ENCODE data around the gene MORN1.
A peak's percentile ranks its signal among the peaks of the same experiment; 100 is the strongest.

The MORN1 gene

GRCh38 chr1:2315674-2316450 lies 75.5 kb downstream of the MORN1 start:
- H3K9ac ChIP-seq (ENCODE audit: insufficient read length): peak overlapping the region; percentile 74
- H3K9me3 ChIP-seq (ENCODE audit: low read depth, low read length): no peaks in the 10 kb centered on the region
- peak overlapping the region; percentile 77 for H3K4me3 ChIP-seq
- peak overlapping the region; percentile 96 for H3K27ac ChIP-seq
- TF ChIP-seq FOXP2 (optimal IDR thresholded peaks at IDR 0.05; ENCODE audit: control extremely low read depth, extremely low read length, insufficient read depth): peak; percentile 16
- no peak for TF ChIP-seq POLR2AphosphoS5 (IDR thresholded peaks at IDR 0.05; ENCODE audit: borderline replicate concordance, low read depth, low read length)
- no peaks in the 10 kb centered on the region for H3K36me3 ChIP-seq (ENCODE audit: insufficient read depth, low read length)
- no peak for DNase-seq (ENCODE audit: low read depth, low spot score)

DNA sequence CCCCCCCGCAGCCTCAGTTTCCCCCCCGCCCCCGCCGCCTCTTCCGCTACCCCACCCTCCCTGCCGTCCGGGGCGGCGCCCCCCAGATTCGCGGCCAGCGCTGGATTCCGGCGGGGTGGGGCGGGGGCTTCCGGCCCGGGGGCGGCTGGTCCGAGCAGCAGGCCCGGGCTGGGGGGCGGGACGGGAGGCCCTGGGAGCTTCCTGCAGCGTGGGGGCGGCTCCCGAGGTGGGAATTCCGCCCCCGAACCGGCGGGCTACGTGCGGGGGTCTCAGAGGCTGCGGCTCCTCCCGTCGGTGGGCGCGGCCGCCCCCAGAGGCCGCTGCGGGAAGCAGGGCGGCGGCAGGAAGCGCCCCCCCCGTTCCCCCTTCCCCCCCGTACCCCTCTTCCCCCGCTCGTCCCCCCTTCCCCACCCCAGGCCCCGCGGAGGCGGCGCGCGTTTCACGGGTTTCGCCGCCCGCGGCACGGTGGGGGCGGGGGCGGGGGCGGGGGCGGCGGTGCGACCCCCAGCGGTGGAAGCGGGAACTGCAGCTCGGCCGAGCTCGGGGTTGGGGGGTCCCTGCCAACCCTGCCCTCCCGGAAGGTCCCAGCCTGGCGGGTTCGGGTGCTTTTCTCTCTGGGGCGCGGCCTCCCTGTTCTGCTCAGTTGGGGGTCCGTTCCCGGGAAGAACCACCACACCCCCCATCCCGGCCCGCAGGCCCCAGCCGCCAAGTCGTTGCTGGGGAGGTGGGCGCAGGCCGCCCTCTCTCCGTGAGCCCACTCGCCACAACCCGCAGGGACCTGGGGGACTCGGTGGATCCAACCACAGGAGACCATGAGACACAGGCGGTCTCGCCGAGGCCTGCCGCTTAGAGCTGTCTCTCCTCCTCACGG lies 76.3 kb downstream of the MORN1 start:
- peak overlapping the region; percentile 96 for H3K27ac ChIP-seq
- no peak for DNase-seq (ENCODE audit: low read depth, low spot score)

DNA sequence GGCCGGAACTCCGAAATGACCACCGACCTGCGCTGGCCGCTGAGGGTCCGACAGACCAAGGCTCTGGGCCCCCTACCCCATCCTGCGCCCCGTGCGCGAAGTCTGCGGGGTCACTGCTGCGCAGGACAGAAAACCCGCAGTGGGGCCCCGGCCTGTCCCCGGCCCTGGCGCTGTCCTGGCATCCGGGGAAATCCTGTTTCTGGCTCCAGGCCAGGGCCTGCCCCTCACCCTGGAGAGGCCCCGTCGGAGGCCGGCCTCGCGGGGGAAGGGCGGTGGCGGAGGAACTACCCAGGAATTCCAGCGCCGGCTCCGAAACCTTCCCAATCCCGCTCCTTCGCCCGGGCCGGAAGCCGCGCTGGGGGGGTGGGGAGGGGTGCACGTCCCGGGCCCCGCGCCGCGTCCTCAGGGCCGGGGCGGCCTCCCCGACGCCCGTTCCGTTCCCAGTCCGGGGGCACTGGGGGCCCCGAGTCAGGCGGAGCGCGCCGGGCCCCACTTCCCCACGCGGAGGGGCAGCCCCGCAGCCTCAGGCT lies 77.0 kb downstream of the MORN1 start:
- Histone ChIP-seq H3K9me3 (ENCODE audit: low read depth, low read length) (no peaks in the 10 kb centered on the region), H3K36me3 (ENCODE audit: insufficient read depth, low read length) (peaks cover under 1% of the 10 kb centered on the region; the same call in 1 of the 2 replicates), H3K27ac (peak overlapping the region; percentile 80), H3K9ac (ENCODE audit: insufficient read length) (peak overlapping the region; percentile 72), H3K4me3 (peak overlapping the region; percentile 76)
- TF ChIP-seq EZH2 (IDR thresholded peaks at IDR 0.05): no peak
- TF ChIP-seq POLR2AphosphoS5 (IDR thresholded peaks at IDR 0.05; ENCODE audit: borderline replicate concordance, low read depth, low read length): 0 out of 2 replicates have a peak, but pooled peaks have one; percentile 18
- no peak for TF ChIP-seq FOXP2 (optimal IDR thresholded peaks at IDR 0.05; ENCODE audit: control extremely low read depth, extremely low read length, insufficient read depth)
- DNase-seq (ENCODE audit: low read depth, low spot score): no peak

More for the DNA sequence above, 76.3 kb downstream of the MORN1 start:
- H3K4me3 ChIP-seq: peak overlapping the region; percentile 77
- H3K36me3 ChIP-seq (ENCODE audit: insufficient read depth, low read length): no peaks in the 10 kb centered on the region
- peak overlapping the region; percentile 74 for H3K9ac ChIP-seq (ENCODE audit: insufficient read length)
- no peaks in the 10 kb centered on the region for H3K9me3 ChIP-seq (ENCODE audit: low read depth, low read length)
- TF ChIP-seq FOXP2 (optimal IDR thresholded peaks at IDR 0.05; ENCODE audit: control extremely low read depth, extremely low read length, insufficient read depth): no peak
- no peak for TF ChIP-seq POLR2AphosphoS5 (IDR thresholded peaks at IDR 0.05; ENCODE audit: borderline replicate concordance, low read depth, low read length)
- no peak for TF ChIP-seq EZH2 (IDR thresholded peaks at IDR 0.05)

DNA sequence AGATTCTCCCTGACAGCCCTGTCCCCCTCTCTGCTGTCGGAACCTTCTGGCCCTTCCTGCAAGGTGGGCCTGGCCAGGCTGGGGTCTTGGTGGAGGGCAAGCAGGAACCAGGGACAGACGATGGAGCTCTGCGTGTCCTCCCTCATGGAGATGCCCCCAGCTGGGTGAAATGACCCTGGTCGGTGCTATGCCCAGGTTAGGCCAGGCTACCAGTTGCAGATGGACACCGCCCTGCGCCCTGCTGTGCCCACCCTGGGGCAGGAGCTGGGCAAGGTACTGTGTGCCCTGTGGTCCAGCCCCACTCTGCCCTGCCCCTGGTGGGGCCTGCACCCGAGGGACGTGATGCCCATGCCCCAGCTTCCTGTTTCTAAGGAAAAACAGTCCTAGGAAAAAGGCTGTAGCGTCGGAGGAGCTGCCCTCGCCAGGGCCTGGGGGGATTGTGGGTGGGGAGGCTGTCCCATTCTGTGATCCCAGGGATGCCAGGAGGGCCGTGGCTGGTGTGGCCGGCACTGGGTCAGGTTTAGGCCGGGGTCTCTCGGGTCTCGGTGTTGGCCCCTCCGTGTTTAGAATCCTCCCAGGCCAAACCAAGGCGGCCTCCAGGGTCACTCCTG lies 77.6 kb downstream of the MORN1 start:
- Histone ChIP-seq H3K9ac (ENCODE audit: insufficient read length) (peak overlapping the region; percentile 72), H3K9me3 (ENCODE audit: low read depth, low read length) (no peaks in the 10 kb centered on the region), H3K36me3 (ENCODE audit: insufficient read depth, low read length) (peaks cover 4% of the 10 kb centered on the region; the same call in 1 of the 2 replicates), H3K27ac (peak overlapping the region; percentile 80), H3K4me3 (peak overlapping the region; percentile 76)
- no peak for DNase-seq (ENCODE audit: low read depth, low spot score)
- no peak for TF ChIP-seq POLR2AphosphoS5 (IDR thresholded peaks at IDR 0.05; ENCODE audit: borderline replicate concordance, low read depth, low read length)
- no peak for TF ChIP-seq EZH2 (IDR thresholded peaks at IDR 0.05)
- no peak for TF ChIP-seq FOXP2 (optimal IDR thresholded peaks at IDR 0.05; ENCODE audit: control extremely low read depth, extremely low read length, insufficient read depth)

- no peak for TF ChIP-seq FOXP2 (optimal IDR thresholded peaks at IDR 0.05; ENCODE audit: control extremely low read depth, extremely low read length, insufficient read depth)
- no peak for TF ChIP-seq POLR2AphosphoS5 (IDR thresholded peaks at IDR 0.05; ENCODE audit: borderline replicate concordance, low read depth, low read length)
- TF ChIP-seq EZH2 (IDR thresholded peaks at IDR 0.05): no peak
- no peak overlapping the region for H3K9ac ChIP-seq (ENCODE audit: insufficient read length)
- H3K27ac ChIP-seq: peak overlapping the region; percentile 80
- H3K4me3 ChIP-seq: no peak overlapping the region
- no peaks in the 10 kb centered on the region for H3K9me3 ChIP-seq (ENCODE audit: low read depth, low read length)
- no peak for DNase-seq (ENCODE audit: low read depth, low spot score)
- H3K36me3 ChIP-seq (ENCODE audit: insufficient read depth, low read length): peaks cover 14% of the 10 kb centered on the region
Observed at GRCh38 chr1:2312515-2313301, 78.6 kb downstream of the MORN1 start.

GRCh38 chr1:2312160-2312514 lies 79.2 kb downstream of the MORN1 start:
- TF ChIP-seq EZH2 (IDR thresholded peaks at IDR 0.05) (no peak), POLR2AphosphoS5 (IDR thresholded peaks at IDR 0.05; ENCODE audit: borderline replicate concordance, low read depth, low read length) (0 out of 2 replicates have a peak, but pooled peaks have one; percentile 2)
- Histone ChIP-seq H3K9me3 (ENCODE audit: low read depth, low read length) (no peaks in the 10 kb centered on the region), H3K4me3 (no peak overlapping the region), H3K27ac (0 out of 2 replicates have a peak overlapping the region, but pooled peaks have one; percentile 6), H3K9ac (ENCODE audit: insufficient read length) (no peak overlapping the region), H3K36me3 (ENCODE audit: insufficient read depth, low read length) (peaks cover 20% of the 10 kb centered on the region)
- no peak for DNase-seq (ENCODE audit: low read depth, low spot score)

DNA sequence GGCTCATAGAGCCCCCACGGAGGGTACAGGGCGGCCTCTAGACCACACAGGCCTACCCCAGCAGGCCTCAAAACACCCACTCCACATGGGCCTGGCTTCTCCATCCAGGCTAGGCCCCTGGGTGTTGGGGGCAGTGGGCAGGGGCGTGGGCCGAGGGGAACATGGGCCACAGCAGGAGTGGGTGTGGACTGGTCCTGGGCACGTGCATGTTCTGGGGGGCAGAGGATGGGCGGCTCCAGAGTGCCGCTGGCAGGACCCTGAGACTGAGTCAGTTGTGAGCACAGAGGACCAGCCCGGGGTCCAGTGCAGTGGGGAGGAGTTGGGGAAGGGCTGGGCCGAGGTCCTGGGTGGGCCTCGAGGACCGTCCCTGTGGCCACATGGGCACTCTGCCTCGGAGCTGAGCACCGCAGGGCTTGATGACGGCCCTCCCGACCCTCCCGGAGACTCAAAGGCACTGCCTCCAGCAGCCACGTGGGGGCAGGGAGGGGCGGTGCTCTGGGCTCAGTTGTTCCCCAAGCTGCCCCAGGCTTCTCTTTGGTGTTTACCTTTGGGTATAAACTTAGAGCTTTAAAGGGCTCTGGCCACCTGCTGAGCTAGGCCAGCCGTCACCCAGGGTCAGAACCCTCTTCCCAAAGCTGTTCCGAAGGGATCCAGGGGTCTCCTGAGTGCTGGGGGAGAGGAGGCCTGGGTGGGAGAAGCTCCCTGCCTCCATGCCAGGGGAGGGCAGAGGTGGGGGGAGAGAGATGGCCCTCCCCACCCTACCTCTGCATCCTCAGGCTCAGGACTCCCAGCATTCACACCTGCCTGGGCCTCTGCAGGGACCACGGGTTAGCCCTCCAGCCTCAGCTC lies 79.9 kb downstream of the MORN1 start:
- Histone ChIP-seq H3K4me3 (no peak overlapping the region), H3K27ac (0 out of 2 replicates have a peak overlapping the region, but pooled peaks have one; percentile 17), H3K9ac (ENCODE audit: insufficient read length) (no peak overlapping the region), H3K9me3 (ENCODE audit: low read depth, low read length) (no peaks in the 10 kb centered on the region), H3K36me3 (ENCODE audit: insufficient read depth, low read length) (peaks cover 25% of the 10 kb centered on the region)
- DNase-seq (ENCODE audit: low read depth, low spot score): no peak
- TF ChIP-seq POLR2AphosphoS5 (IDR thresholded peaks at IDR 0.05; ENCODE audit: borderline replicate concordance, low read depth, low read length): peak; percentile 22; the same call in 1 of the 2 replicates
- TF ChIP-seq FOXP2 (optimal IDR thresholded peaks at IDR 0.05; ENCODE audit: control extremely low read depth, extremely low read length, insufficient read depth): no peak
- no peak for TF ChIP-seq EZH2 (IDR thresholded peaks at IDR 0.05)

Data from SK-N-MC (cell line).